GM12872 (cell line): ENCODE measurements around the gene NPEPL1.

Source experiments
- CTCF ChIP-seq: IDR thresholded peaks from 3 replicates; pipeline ENCODE4 v1.5.1; 2011; ENCODE audit warnings: low read depth, mild to moderate bottlenecking, low read length, moderate library complexity; ENCODE audit not compliant: insufficient read depth

Gene NPEPL1

GRCh38 chr20:58705208-58705926 lies 12.8 kb downstream of the NPEPL1 start:
- TF ChIP-seq CTCF = no peak

GRCh38 chr20:58706150-58706892 lies 13.7 kb downstream of the NPEPL1 start:
- TF ChIP-seq CTCF = no peak

GRCh38 chr20:58706975-58707681 lies 14.5 kb downstream of the NPEPL1 start:
- no peak for TF ChIP-seq CTCF

GRCh38 chr20:58707770-58708169 lies 15.2 kb downstream of the NPEPL1 start:
- no peak for TF ChIP-seq CTCF

GRCh38 chr20:58708246-58708931 lies 15.8 kb downstream of the NPEPL1 start:
- no peak for TF ChIP-seq CTCF

- TF ChIP-seq CTCF = no peak
Measured at GRCh38 chr20:58709013-58709702, 16.6 kb downstream of the NPEPL1 start.

- no peak for TF ChIP-seq CTCF
Measured at GRCh38 chr20:58709703-58710039, 17.1 kb downstream of the NPEPL1 start.
